Parathyroid adenoma (tissue), 2 donors: ENCODE results near the gene GPR21.

Experiments used
- H2AFZ ChIP-seq: fragments of 300-600 bp; sonication (generic); one replicate; pipeline ENCODE4 v1.7.0; 2017; ENCODE audit warnings: antibody characterized with exemption, mild to moderate bottlenecking
- H3K27ac ChIP-seq: fragments of 300-600 bp; sonication (generic); one replicate; pipeline ENCODE4 v1.7.0; 2017
- H3K27me3 ChIP-seq: fragments of 300-600 bp; sonication (generic); one replicate; pipeline ENCODE4 v1.7.0; 2017; ENCODE audit warnings: low read length; ENCODE audit not compliant: control insufficient read depth, insufficient read depth
- H3K36me3 ChIP-seq: fragments of 300-600 bp; sonication (generic); one replicate; pipeline ENCODE4 v1.7.0; 2017; ENCODE audit warnings: low read length; ENCODE audit not compliant: control insufficient read depth, insufficient read depth
- H3K4me1 ChIP-seq: fragments of 300-600 bp; sonication (generic); one replicate; pipeline ENCODE4 v1.7.0; 2017; ENCODE audit warnings: control low read depth
- H3K4me2 ChIP-seq: fragments of 300-600 bp; sonication (generic); one replicate; pipeline ENCODE4 v1.7.0; 2017; ENCODE audit warnings: low read length
- H3K4me3 ChIP-seq: fragments of 300-600 bp; sonication (generic); one replicate; pipeline ENCODE4 v1.7.0; 2017; ENCODE audit warnings: low read depth, low read length
- H3K79me2 ChIP-seq: fragments of 300-600 bp; sonication (generic); one replicate; pipeline ENCODE4 v1.7.0; 2017; ENCODE audit warnings: control low read depth
- H3K9ac ChIP-seq: fragments of 300-600 bp; sonication (generic); one replicate; pipeline ENCODE4 v1.7.0; 2017; ENCODE audit warnings: mild to moderate bottlenecking
- H3K9me3 ChIP-seq: fragments of 300-600 bp; sonication (generic); one replicate; pipeline ENCODE4 v1.7.0; 2017; ENCODE audit warnings: low read length; ENCODE audit not compliant: control insufficient read depth
- TF ChIP-seq, protein P1 (sequence below): fragments of 300-600 bp; sonication (generic); IDR thresholded peaks from one replicate; pipeline ENCODE4 v1.7.0; 2017; ENCODE audit warnings: antibody characterized with exemption, mild to moderate bottlenecking
- donor health status: primary hyperparathyroidism.

Gene GPR21, protein sequence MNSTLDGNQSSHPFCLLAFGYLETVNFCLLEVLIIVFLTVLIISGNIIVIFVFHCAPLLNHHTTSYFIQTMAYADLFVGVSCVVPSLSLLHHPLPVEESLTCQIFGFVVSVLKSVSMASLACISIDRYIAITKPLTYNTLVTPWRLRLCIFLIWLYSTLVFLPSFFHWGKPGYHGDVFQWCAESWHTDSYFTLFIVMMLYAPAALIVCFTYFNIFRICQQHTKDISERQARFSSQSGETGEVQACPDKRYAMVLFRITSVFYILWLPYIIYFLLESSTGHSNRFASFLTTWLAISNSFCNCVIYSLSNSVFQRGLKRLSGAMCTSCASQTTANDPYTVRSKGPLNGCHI

DNA sequence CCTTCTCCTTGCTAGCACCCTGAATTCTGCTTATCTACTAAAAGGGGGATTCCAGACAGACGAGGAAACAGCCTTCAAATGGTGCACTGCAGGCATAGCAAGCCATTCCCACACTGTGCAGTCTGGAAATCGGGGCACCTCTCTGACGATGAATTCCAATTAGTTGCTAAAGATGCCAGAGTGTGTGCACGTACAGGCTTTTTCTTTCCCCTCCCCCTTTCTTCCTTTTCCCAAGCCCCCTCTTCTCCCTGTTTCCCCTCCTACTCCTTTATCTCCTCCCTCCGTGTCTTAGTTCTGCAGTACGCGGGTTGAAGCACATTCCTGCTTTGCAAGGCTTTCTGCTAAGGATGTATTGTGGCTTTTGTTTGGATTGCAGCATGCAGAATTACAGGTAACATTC lies at the start of gene GPR21:
Gene GPR21, plus strand, starts transcription at position 316 of the 400 bp plus-strand sequence. CDS start 900 bp downstream, outside the sequence.
- H3K4me1 ChIP-seq, result no peaks in the 10 kb centered on the region
- peaks cover 2% of the 10 kb centered on the region for H3K79me2 ChIP-seq
- H3K9me3 ChIP-seq, result no peaks in the 10 kb centered on the region
- H3K36me3 ChIP-seq, result no peaks in the 10 kb centered on the region
- no peak within 1 kb of the TSS for H2AFZ ChIP-seq
- H3K9ac ChIP-seq, result no peak within 1 kb of the TSS
- H3K27me3 ChIP-seq, result no peaks in the 10 kb centered on the region
- TF ChIP-seq, protein P1, sequence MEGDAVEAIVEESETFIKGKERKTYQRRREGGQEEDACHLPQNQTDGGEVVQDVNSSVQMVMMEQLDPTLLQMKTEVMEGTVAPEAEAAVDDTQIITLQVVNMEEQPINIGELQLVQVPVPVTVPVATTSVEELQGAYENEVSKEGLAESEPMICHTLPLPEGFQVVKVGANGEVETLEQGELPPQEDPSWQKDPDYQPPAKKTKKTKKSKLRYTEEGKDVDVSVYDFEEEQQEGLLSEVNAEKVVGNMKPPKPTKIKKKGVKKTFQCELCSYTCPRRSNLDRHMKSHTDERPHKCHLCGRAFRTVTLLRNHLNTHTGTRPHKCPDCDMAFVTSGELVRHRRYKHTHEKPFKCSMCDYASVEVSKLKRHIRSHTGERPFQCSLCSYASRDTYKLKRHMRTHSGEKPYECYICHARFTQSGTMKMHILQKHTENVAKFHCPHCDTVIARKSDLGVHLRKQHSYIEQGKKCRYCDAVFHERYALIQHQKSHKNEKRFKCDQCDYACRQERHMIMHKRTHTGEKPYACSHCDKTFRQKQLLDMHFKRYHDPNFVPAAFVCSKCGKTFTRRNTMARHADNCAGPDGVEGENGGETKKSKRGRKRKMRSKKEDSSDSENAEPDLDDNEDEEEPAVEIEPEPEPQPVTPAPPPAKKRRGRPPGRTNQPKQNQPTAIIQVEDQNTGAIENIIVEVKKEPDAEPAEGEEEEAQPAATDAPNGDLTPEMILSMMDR, result no peak
- H3K4me3 ChIP-seq, result no peak within 1 kb of the TSS
- no peak within 1 kb of the TSS for H3K27ac ChIP-seq
- H3K4me2 ChIP-seq, result no peak within 1 kb of the TSS

DNA sequence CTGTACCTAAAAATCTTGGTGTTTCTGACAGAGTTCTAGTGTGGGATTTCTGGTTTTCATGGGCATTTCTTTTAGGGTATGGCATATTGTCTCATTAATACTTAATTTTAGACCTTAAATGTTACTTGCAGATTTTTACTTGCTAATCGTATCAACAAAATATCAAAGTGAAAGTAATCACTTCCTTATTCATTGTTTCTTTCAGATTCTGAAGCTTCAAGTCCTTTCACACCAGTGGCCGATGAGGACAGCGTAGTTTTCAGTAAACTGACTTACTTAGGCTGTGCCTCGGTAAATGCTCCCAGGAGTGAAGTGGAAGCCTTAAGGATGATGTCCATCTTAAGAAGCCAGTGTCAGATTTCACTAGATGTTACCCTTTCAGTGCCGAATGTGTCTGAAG lies 47.5 kb upstream of the GPR21 start:
- H3K27me3 ChIP-seq, result no peaks in the 10 kb centered on the region
- no peak overlapping the region for H3K9ac ChIP-seq
- no peak overlapping the region for H2AFZ ChIP-seq
- no peak overlapping the region for H3K27ac ChIP-seq
- H3K79me2 ChIP-seq, result no peaks in the 10 kb centered on the region
- H3K4me3 ChIP-seq, result no peak overlapping the region
- TF ChIP-seq, protein P1, result no peak
- no peaks in the 10 kb centered on the region for H3K4me1 ChIP-seq
- no peaks in the 10 kb centered on the region for H3K36me3 ChIP-seq
- H3K9me3 ChIP-seq, result no peaks in the 10 kb centered on the region
- H3K4me2 ChIP-seq, result no peak overlapping the region

DNA sequence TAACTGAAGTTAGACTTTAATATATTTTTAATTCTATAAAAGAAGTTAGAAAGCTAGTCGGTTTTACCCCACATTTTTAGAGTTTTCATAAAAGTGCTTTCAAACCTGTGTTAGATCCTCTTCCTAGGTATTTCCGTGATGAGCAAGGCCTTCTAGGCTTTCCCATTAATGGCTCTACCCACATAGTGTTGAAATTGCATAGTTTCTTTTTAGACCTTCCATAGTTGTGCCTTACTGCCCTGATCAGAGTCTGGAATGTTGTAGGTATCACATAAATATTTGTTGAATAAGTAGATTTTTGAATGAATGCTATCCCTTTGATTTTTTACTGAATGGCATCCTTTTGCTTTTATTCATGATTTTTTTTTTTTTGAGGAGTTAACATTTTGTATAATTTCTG lies 45.3 kb upstream of the GPR21 start:
- Histone ChIP-seq H2AFZ (no peak overlapping the region), H3K9ac (no peak overlapping the region), H3K27ac (no peak overlapping the region), H3K9me3 (no peaks in the 10 kb centered on the region), H3K4me1 (no peaks in the 10 kb centered on the region), H3K79me2 (no peaks in the 10 kb centered on the region), H3K4me2 (no peak overlapping the region), H3K36me3 (no peaks in the 10 kb centered on the region), H3K27me3 (no peaks in the 10 kb centered on the region), H3K4me3 (no peak overlapping the region)
- TF ChIP-seq, protein P1, result no peak

DNA sequence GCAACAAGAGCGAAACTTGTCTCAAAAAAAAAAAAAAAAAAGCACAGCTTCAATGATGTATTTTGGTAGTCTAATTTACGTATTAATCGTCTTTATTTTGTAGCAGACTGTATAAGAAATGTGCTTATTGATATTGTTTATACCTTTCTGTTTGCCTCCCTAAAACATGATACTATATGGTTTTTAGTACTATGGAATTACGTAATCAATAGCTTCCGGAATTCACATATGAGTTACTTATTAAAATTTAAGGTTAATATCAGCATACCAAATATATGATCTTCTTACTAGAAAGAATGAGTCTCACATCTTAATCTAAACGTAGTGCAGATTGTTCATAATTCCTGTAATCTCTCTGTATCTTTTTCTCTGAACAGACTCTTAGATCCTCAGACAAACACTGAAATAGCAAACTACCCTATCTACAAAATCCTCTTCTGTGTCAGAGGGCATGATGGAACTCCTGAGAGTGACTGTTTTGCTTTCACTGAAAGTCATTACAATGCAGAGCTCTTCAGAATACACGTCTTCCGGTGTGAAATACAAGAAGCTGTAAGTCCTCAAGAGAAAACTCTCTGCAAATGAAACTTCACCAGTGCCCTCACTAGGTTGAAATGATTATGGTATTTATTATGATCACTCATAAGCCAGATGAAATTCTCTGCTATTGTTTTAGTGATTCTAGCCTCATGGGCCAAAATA lies 44.4 kb upstream of the GPR21 start:
- TF ChIP-seq, protein P1, result no peak
- no peak overlapping the region for H3K4me2 ChIP-seq
- H3K4me3 ChIP-seq, result no peak overlapping the region
- H3K9ac ChIP-seq, result no peak overlapping the region
- no peaks in the 10 kb centered on the region for H3K36me3 ChIP-seq
- no peak overlapping the region for H2AFZ ChIP-seq
- no peaks in the 10 kb centered on the region for H3K9me3 ChIP-seq
- no peaks in the 10 kb centered on the region for H3K79me2 ChIP-seq
- H3K27ac ChIP-seq, result no peak overlapping the region
- no peaks in the 10 kb centered on the region for H3K4me1 ChIP-seq
- H3K27me3 ChIP-seq, result no peaks in the 10 kb centered on the region
